ENCODE data around the gene ZNF423. TPM values are rescaled to one million over a fixed set of nuclear protein-coding genes. Genes with fewer than 3 reads are reported as not detected.

The ZNF423 gene
- total RNA-seq, 6 experiments from 2014 or later = 0.43 to 1.2 (median 0.89) TPM

DNA sequence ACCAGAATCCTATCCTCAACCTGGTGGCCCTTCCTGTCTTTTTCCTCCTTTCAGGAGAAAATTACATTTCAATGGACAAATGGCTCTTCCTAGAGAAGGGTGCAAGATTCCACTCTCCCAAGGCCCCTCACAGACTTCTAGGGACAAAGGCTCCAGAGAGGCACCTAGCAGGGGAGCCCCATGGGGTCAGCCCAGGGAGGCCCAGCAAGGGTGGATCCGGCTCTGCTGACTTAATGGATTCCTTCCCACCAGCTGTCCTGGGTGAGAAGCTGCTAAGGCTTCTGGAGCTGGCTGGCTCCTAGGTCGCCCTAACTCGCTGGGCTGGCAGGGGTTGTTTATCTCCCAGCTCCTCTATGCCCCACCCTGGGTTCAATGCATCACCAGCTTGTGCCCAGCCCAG is 152.4 kb downstream of the ZNF423 start:
- Histone ChIP-seq H3K4me3 (no peak overlapping the region), H3K27ac (no peak overlapping the region), H3K27me3 (no peaks in the 10 kb centered on the region), H3K4me1 (no peaks in the 10 kb centered on the region), H3K9me3 (no peaks in the 10 kb centered on the region), H3K36me3 (no peaks in the 10 kb centered on the region)
- intact Hi-C loops (cut with DNase I) = no loop called here
- DNase-seq (no peak), ATAC-seq (no peak)
- 83% methylated on average over 1 of the region's 3 CpGs for WGBS (ENCODE audit: insufficient coverage, low coverage, low lambda C conversion rate, missing lambda C conversion rate)
- TF ChIP-seq, protein P1, sequence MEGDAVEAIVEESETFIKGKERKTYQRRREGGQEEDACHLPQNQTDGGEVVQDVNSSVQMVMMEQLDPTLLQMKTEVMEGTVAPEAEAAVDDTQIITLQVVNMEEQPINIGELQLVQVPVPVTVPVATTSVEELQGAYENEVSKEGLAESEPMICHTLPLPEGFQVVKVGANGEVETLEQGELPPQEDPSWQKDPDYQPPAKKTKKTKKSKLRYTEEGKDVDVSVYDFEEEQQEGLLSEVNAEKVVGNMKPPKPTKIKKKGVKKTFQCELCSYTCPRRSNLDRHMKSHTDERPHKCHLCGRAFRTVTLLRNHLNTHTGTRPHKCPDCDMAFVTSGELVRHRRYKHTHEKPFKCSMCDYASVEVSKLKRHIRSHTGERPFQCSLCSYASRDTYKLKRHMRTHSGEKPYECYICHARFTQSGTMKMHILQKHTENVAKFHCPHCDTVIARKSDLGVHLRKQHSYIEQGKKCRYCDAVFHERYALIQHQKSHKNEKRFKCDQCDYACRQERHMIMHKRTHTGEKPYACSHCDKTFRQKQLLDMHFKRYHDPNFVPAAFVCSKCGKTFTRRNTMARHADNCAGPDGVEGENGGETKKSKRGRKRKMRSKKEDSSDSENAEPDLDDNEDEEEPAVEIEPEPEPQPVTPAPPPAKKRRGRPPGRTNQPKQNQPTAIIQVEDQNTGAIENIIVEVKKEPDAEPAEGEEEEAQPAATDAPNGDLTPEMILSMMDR (IDR thresholded peaks at IDR 0.05) = no peak
- TF ChIP-seq POLR2A (IDR thresholded peaks at IDR 0.05) = no peak

DNA sequence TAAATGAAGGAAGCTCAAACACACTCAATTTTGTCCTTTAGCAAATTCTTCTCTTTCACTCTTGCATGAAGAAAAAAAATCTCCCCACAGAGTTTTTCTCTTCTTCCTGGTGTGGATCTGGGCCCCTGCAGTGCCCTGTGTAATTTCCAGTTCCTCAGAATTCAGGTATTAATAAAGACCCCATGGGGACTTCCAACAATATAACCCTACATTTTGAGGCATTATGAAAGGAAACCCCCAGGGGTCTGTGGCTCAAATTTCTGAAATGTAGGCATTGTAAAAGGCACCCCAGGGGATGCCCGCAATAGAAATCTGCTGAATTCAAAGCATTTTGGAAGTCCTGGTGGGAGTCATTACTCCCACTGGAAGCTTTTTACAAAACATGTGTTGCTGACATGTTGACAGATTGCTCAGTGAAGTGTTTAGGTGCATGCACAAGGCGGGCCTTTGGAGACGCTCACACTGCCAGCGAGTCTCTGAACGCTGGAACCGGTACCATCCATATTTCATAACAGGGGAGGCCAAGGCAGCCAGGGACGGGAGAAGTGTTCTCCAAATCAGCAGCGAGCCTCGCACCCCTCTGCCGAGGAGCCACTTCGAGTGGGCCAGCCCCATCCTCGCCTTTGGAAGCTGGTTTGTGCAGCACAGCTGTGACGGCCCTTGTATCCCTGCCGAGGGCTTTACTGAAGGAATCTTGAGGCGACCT is 154.0 kb downstream of the ZNF423 start:
- H3K27ac ChIP-seq = no peak overlapping the region
- 38% methylated on average over 1 of the region's 15 CpGs for WGBS (ENCODE audit: insufficient coverage, low coverage, low lambda C conversion rate, missing lambda C conversion rate)
- ATAC-seq (no peak), DNase-seq (no peak)
- no peaks in the 10 kb centered on the region for H3K27me3 ChIP-seq
- no peaks in the 10 kb centered on the region for H3K36me3 ChIP-seq
- no peaks in the 10 kb centered on the region for H3K9me3 ChIP-seq
- intact Hi-C loops (cut with DNase I) = no loop called here
- TF ChIP-seq, protein P1 (IDR thresholded peaks at IDR 0.05) = no peak
- TF ChIP-seq POLR2A (IDR thresholded peaks at IDR 0.05) = no peak
- no peaks in the 10 kb centered on the region for H3K4me1 ChIP-seq
- no peak overlapping the region for H3K4me3 ChIP-seq

DNA sequence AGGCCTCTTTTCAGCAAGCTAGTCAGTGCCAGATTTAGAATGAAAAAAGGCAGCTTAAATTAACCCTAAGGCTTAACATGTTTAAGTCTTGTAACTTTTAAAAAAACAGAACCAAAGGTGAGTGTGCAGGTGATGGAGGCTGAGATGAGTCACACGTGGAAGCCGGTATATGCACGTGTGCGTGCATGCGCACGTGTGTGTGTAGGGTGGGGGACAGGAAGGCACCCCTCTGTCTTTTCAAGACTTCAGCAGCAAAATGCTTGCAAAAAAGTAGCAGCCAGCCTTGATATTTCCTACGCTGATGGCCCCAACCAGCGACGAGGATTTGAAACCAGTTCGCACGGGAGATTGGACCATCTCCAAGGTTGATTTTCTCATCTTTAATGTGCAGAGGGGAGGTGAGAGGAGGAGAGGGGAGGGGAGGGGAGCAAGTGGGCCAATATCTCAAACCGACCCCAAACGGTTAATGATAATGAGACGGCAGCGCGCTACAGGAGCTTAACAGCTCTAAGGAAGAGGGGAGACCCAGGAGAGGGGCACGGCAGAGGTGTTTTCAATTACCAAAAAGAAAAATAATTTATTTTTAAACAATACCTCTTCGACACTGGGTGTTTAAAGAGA is 154.7 kb downstream of the ZNF423 start:
- DNase-seq = no peak
- WGBS (ENCODE audit: insufficient coverage, low coverage, low lambda C conversion rate, missing lambda C conversion rate) = 40% methylated on average over 15 of the region's 18 CpGs
- no peaks in the 10 kb centered on the region for H3K27me3 ChIP-seq

DNA sequence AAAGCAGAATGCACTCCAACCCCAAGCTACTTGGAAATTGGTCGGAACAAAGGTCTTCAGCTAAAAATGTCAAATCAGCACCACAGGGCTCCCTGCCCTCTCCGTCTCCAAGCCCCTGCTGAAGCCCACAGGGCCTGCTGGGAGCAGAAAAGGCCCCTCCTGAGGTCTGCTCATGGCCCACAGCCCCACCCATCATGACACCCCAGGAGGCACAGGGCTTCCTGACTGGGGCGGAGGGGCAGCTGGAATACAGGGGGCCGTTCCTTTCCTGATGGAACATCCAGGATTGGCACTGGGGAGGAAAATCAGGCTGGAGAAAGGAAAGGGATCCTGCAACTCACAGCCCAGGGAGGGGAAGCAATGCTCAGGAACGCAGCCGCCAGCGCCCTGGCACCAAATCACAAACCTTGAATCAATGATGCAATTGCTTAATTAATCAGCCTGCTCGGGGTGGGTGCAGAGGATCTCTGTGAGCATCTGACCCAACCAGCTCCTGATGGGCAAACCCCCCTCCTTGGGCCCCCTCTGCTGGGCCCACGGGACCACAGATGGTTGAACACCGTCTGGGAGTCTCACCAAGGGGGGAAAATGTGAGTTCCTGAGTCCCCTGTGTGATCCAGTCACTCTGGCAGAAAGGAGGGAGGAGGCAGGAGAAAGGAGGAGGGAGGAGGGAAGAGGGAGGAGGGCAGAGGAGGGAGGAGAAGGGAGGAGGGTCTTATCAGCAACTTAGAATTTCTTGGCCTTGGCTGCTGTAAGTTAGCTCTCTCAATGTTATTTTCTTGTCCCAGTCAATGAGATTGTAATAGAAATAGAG is 155.5 kb downstream of the ZNF423 start:
- no peak overlapping the region for H3K27ac ChIP-seq
- no peak for ATAC-seq
- H3K4me3 ChIP-seq = no peak overlapping the region
- TF ChIP-seq, protein P1 (IDR thresholded peaks at IDR 0.05) = no peak
- no peak for TF ChIP-seq POLR2A (IDR thresholded peaks at IDR 0.05)
- intact Hi-C loops (cut with DNase I) = no loop called here
- H3K36me3 ChIP-seq = no peaks in the 10 kb centered on the region
- no peaks in the 10 kb centered on the region for H3K4me1 ChIP-seq
- no peak for DNase-seq
- WGBS (ENCODE audit: insufficient coverage, low coverage, low lambda C conversion rate, missing lambda C conversion rate) = 42% methylated on average over 7 of the region's 10 CpGs
- no peaks in the 10 kb centered on the region for H3K9me3 ChIP-seq
- no peaks in the 10 kb centered on the region for H3K27me3 ChIP-seq

More for the DNA sequence above, 154.7 kb downstream of the ZNF423 start:
- Histone ChIP-seq H3K27ac (no peak overlapping the region), H3K4me1 (no peaks in the 10 kb centered on the region), H3K9me3 (no peaks in the 10 kb centered on the region), H3K4me3 (no peak overlapping the region), H3K36me3 (no peaks in the 10 kb centered on the region)
- TF ChIP-seq POLR2A (IDR thresholded peaks at IDR 0.05) = no peak
- TF ChIP-seq, protein P1 (IDR thresholded peaks at IDR 0.05) = no peak
- intact Hi-C loops (cut with DNase I) = no loop called here
- no peak for ATAC-seq

Data from right lobe of liver (tissue), 6 donors.